Aorta (tissue), 5 donors: ENCODE measurements around the gene IDH3A. TPM values are rescaled to one million over a fixed set of nuclear protein-coding genes. Genes with fewer than 3 reads are reported as not detected.
"Not testable (repeated sequence)": the region's sequence is repeated elsewhere in the genome, so short reads cannot be mapped to it uniquely, and the experiment has no call there.

Experiments used
- ATAC-seq: fragments of 200-7000 bp; cut with Tn5 transposase; one replicate; pipeline ENCODE4 v1.9.1; 2022; ENCODE audit warnings: moderate library complexity; ENCODE audit not compliant: low FRiP score
- DNase-seq, 2 donors: peaks; one replicate each; pipeline ENCODE4 v3.0.0-alpha.2; 2020
- H3K27ac ChIP-seq, 2 donors: one replicate each; pipeline ENCODE4 v1.5.1; 2013; ENCODE audit warnings: low read length in 2 of 2, mild to moderate bottlenecking in 2 of 2, moderate library complexity in 2 of 2, control low read depth in 1 of 2, inconsistent platforms in 1 of 2, low read depth in 1 of 2
- H3K27me3 ChIP-seq, 2 donors: one replicate each; pipeline ENCODE4 v1.6.1; 2013; ENCODE audit warnings: control low read depth in 1 of 2, low read length in 1 of 2, mild to moderate bottlenecking in 1 of 2, moderate library complexity in 1 of 2; ENCODE audit not compliant: insufficient read depth in 2 of 2, control insufficient read depth in 1 of 2
- H3K36me3 ChIP-seq, 2 donors: one replicate each; pipeline ENCODE4 v1.6.1; 2013; ENCODE audit warnings: control low read depth in 1 of 2, low read length in 1 of 2, mild to moderate bottlenecking in 1 of 2; ENCODE audit not compliant: insufficient read depth in 2 of 2, control insufficient read depth in 1 of 2
- H3K4me1 ChIP-seq, 2 donors: one replicate each; pipeline ENCODE4 v1.6.1; 2013; ENCODE audit warnings: low read length in 2 of 2, control low read depth in 1 of 2, mild to moderate bottlenecking in 1 of 2, moderate library complexity in 1 of 2; ENCODE audit not compliant: insufficient read depth in 2 of 2, control insufficient read depth in 1 of 2
- H3K4me3 ChIP-seq, 2 donors: one replicate each; pipeline ENCODE4 v1.5.1; 2013; ENCODE audit warnings: low read length in 2 of 2, control low read depth in 1 of 2, mild to moderate bottlenecking in 1 of 2
- H3K9me3 ChIP-seq: one replicate; pipeline ENCODE4 v1.6.1; 2013; ENCODE audit warnings: mild to moderate bottlenecking, low read length; ENCODE audit not compliant: control insufficient read depth
- WGBS, 2 donors: extraction: QIAGEN DNeasy Blood & Tissue Kit; methylation state at CpG; one replicate each; pipeline ENCODE4 v1.1.7; 2013; 5-methylcytosine and 5-hydroxymethylcytosine counted together
- intact Hi-C, 2 donors: fragments of 100-400 bp; cut with DNase I; formaldehyde crosslinking; loops; one replicate each; pipeline versions ENCODE4 v1.14.2 to v1.15.0; 2022
- polyA plus RNA-seq, 2 donors: library from polyadenylated mRNA; stranded (reverse); fragments of 200-250 nt; gene quantifications; one replicate each; pipeline ENCODE4 v1.2.3, GENCODE V29; 2013
- total RNA-seq, 2 donors: library from RNA; stranded (reverse); fragmentation: NEBNext Ultra II Directional; extraction: Animal tissue kit (Norgen Biotek cat#: 25700); gene quantifications; one replicate each; pipeline ENCODE4 v1.2.1, GENCODE V29; 2021
- donor health status: healthy with polysubstance abuse.
- donor health status: Bipolar disorder and iron deficiency.
- donor health status: DM: no; HTN: no; CAD: no.
- donor health status: DM: no; HTN: no; CAD: no.
- donor health status: DM: yes; HTN: yes; CAD: no.

IDH3A gene
- total and polyA plus RNA-seq, 4 donors = 36.7 to 99.3 (median 64.5) TPM

DNA sequence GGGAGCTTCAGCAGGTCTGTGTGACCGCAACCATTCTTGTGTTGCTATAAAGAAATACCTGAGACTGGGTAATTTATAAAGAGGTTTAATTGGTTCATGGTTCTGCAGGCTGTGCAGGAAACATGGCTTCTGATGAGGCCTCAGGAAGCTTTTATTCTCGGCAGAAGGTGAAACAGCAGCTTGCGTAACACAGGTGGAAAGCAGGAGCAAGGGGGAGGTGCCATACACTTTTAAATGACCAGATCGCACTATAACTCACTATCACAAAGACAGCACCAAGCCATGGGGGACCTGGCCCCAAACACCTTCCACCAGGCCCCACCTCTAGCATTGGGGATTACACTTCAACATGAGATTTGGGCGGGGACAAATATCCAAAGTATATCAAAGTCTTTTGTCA, 9.6 kb upstream of the IDH3A start:
- 93 to 94% methylated on average over 5 of the region's 5 CpGs for WGBS, 2 donors
- DNase-seq (no peak), ATAC-seq (no peak)
- Histone ChIP-seq H3K27ac (no peak overlapping the region), H3K27me3 (no peaks in the 10 kb centered on the region), H3K36me3 (no peaks in the 10 kb centered on the region), H3K4me1 (no peaks in the 10 kb centered on the region), H3K9me3 (no peaks in the 10 kb centered on the region), H3K4me3 (no peak overlapping the region)
- intact Hi-C loops = no loop called here

DNA sequence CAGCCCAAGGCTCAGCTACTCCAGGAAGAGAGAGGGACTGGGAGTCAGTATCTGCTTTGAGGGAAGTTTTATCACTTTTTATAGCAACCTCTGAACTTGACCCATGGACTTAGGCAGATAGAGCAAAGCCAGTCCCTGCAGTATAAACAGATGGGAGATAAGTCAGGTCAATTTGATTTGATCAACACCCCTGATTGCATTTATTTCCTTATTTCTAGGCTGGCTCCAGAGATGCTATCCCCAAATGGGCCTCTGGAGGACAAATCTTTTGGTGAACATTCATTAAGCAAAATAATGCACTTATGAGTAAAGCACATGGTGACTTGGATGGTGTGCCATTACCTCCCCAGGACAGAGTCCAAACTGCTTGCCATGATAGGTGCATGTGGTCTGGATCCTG, 8.9 kb upstream of the IDH3A start:
- ATAC-seq = no peak
- intact Hi-C loops = no loop called here

DNA sequence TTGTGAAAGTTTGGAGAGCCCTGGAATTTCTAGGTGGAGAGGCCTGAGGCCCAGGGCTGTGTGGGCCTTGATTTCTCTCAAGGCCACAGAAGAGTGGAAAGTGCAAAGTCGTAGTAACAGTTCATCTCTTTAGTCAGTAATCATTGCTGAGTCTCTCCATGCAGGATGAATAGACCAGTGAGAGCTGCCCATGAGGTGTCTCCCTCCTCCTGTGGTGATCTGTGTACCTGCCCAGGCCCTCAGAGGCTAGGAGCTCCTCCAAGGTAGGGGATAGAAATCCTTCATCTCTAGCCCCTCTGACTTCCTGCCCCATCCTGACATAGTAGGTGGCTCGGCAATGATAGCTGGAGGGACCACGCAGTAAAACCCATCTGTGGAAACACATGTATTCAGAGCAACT, 6.8 kb upstream of the IDH3A start:
- no peak for ATAC-seq
- intact Hi-C loops = no loop called here
- no peak for DNase-seq
- 92 to 95% methylated on average over 3 of the region's 3 CpGs for WGBS, 2 donors
- Histone ChIP-seq H3K27me3 (no peaks in the 10 kb centered on the region), H3K27ac (no peak overlapping the region), H3K36me3 (no peaks in the 10 kb centered on the region), H3K4me3 (no peak overlapping the region), H3K4me1 (no peaks in the 10 kb centered on the region), H3K9me3 (no peaks in the 10 kb centered on the region)

More for the DNA sequence above, 8.9 kb upstream of the IDH3A start:
- Histone ChIP-seq H3K27ac (no peak overlapping the region), H3K36me3 (no peaks in the 10 kb centered on the region), H3K27me3 (no peaks in the 10 kb centered on the region), H3K4me1 (no peaks in the 10 kb centered on the region), H3K9me3 (no peaks in the 10 kb centered on the region), H3K4me3 (no peak overlapping the region)
- DNase-seq = no peak

DNA sequence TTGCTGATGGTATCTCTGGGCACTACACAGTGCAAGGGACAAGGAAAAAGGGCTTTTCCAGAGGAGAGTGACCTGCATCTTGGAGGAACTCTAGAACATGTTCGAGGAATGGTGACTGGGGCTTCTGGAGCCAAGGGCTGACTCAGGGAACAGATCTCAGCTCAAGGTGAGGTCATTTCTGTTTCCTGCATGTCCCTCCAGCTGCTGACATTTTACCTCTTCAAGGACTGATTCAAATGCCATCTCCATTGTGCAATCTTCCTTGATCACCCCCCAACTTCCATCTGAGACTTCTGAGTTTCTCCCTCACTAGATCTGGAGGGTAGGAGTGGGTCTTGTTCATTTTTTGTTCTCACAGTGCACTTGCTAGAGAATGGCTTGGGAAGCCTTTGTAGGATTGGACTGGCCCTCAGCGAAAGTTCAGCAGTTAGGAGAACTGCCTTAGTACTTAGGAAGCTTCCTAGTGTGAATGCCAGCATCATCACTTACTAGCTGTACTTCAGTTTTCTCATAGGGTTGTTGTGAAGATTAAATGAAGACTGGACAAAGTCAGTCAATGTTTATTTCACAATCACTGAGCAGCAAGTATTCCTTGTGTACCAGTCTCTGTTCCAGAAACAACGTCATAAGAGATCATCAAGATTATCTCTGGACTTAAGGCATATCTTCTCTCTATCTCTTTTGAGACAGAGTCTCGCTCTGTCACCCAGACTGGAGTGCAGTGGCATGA, 2.6 kb upstream of the IDH3A start:
- intact Hi-C loops = no loop called here
- DNase-seq = no peak
- WGBS, 2 donors = 91 to 96% methylated on average over 4 of the region's 4 CpGs
- Histone ChIP-seq H3K36me3 (no peaks in the 10 kb centered on the region), H3K27me3 (no peaks in the 10 kb centered on the region), H3K27ac (no peak overlapping the region), H3K4me1 (no peaks in the 10 kb centered on the region), H3K4me3 (no peak overlapping the region), H3K9me3 (no peaks in the 10 kb centered on the region)
- ATAC-seq = no peak

DNA sequence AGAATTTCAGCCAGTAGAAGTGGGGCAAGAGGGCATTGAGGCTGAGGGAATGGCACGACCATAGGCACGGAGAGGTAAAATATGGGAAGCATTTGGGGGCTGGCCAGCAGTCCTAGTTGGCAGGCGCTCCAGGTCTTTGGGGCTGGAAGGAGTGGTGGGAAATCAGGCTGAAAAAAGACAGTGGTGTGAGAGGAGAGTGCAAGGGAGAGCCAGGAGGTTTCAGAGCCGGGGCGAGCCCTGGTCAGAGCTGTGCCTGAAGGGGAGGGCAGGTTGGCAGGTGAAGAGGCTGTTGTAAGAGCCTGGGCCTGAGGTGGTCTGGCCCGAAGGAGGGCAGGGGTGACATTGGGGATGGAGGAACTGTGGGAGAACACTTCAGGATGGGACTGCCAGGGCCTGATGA, 1.6 kb upstream of the IDH3A start:
- whole genome bisulfite sequencing, 2 donors = 57 to 58% methylated on average over 6 of the region's 6 CpGs
- no peak for DNase-seq
- no peaks in the 10 kb centered on the region for H3K9me3 ChIP-seq
- no peak for ATAC-seq
- H3K4me3 ChIP-seq = no peak overlapping the region
- H3K36me3 ChIP-seq = no peaks in the 10 kb centered on the region
- no peaks in the 10 kb centered on the region for H3K27me3 ChIP-seq
- intact Hi-C loops = no loop called here
- H3K27ac ChIP-seq = no peak overlapping the region
- H3K4me1 ChIP-seq = no peaks in the 10 kb centered on the region

DNA sequence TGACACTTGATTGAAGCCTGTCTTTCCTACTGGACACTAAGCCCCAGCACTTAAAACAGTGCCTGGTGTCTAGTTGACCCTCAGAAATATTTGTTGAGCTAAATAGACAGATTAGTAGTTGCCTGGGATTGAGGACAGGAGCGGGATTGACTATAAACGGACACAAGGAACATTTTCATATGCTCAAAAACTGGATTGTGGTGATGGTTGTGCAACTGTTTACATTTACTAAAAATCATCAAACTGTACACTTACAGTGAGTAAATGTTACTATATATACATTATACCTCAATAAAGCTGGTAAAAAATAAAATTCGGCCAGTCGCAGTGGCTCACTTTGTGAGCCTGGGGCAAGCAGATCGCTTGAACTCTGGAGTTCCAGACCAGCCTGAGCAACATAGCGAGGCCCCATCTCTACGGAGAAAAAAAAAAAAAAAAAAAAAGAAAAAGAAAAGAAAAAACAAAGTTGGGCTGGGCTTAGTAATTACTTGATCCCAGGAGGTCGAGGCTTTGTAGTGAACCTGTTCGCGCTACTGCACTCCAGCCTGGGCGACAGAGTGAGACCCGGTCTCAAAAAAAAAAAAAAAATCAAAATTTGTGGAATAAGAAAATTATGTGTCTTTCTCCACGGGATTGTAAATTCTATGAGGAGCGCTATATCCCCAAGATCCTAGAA, 632 bp upstream of the IDH3A start:
- Histone ChIP-seq H3K27me3 (no peaks in the 10 kb centered on the region), H3K27ac (peak overlapping the region in 1 of 2 donors; percentile 49), H3K36me3 (no peaks in the 10 kb centered on the region), H3K4me3 (peak overlapping the region; percentile 84 to 94), H3K4me1 (no peaks in the 10 kb centered on the region), H3K9me3 (no peaks in the 10 kb centered on the region)
- ATAC-seq = no peak
- WGBS, 2 donors = 18 to 19% methylated on average over 14 of the region's 14 CpGs
- intact Hi-C loops = loop anchor here in 1 of 2 donors (2.0 kb wide), 1 partner anchor 18 kb away; the partner anchor contains the start of gene CIB2
- no peak for DNase-seq

DNA sequence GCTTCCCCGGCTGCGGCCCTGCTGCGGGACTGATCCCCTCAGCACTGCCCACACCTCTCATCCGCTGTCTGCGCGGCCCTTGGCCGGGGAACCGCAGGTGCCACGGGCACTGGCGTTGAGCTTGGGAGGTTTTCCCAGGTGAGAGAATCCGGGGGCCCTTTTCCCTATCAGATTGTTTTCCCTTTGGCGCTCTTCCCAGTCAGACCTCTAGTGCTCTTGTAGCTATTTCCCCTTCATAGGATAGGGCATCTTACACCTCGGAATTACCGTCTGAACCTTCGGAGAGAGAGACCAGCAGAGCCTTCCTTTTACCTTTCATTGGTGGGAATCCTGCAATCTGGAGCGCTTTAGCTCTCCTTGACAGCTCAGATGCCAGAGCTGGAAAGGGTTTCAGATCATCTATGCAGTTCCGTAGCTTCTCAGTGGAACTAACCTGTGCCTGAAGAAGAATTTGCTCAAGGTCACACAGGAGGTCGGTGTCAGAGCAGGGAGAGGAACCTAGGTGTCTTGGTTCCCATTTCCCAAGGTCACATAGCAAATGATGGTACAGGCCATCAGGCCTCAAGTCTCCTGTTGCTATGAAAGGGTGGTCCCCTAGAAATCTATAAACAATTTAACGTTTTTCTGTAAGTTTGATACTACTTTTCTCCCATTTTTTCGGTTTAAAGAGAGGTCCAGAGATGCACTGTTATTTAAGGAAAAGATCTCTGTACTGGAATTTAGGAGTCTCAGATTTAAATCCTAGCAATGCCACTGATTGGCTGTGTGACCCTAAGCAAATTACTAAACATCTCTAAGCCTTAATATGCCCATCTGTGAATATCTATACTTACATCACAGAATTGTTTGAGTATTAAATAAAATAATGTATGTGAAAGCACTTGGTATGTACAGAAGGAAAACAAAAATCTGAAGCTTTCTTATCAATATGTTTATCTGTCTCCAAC, 916 bp downstream of the IDH3A start:
- no peak for ATAC-seq
- Histone ChIP-seq H3K4me1 (peaks cover 0 to 2% of the 10 kb centered on the region in 2 donors), H3K4me3 (peak overlapping the region; percentile 69 to 94), H3K27ac (peak overlapping the region in 1 of 2 donors; percentile 66), H3K27me3 (no peaks in the 10 kb centered on the region), H3K36me3 (no peaks in the 10 kb centered on the region), H3K9me3 (no peaks in the 10 kb centered on the region)
- WGBS, 2 donors = 16 to 18% methylated on average over 20 of the region's 20 CpGs
- DNase-seq = no peak
- intact Hi-C loops = loop anchor here in 1 of 2 donors (2.0 kb wide), 1 partner anchor 19 kb away; the partner anchor contains the start of gene CIB2

DNA sequence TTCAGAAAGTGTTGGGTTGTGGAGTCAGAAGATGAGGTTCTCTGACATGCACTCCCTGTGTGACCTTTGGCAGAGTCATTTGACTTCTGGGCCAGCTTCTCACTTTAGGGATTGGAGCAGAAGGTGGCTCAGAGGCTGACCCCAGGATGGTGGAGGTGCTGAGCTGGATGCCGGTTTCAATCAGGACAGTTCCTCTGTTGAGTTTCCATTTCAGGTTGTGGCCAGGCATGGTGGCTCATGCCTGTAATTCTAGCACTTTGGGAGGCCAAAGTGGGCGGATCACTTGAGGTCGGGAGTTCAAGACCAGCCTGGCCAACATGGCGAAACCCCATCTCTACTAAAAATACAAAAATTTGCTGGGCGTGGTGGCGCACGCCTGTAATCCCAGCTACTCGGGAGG, 1.9 kb downstream of the IDH3A start:
- H3K4me1 ChIP-seq, DNase-seq, H3K27ac ChIP-seq, H3K36me3 ChIP-seq, intact Hi-C loops, H3K27me3 ChIP-seq, H3K4me3 ChIP-seq, H3K9me3 ChIP-seq, ATAC-seq: not testable (repeated sequence)
- 98% methylated on average over 8 of the region's 8 CpGs for WGBS, 2 donors
